Cardiac fibroblast (primary cell): Measurements from ENCODE around the gene GTF3C2.
A peak's percentile ranks its signal among the peaks of the same experiment; 100 is the strongest.

Source experiments
- DNase-seq, 2 donors: peaks; one replicate each; pipeline versions ENCODE4 v3.0.0 to v3.0.0-alpha.2; 2010; ENCODE audit warnings: low read depth in 2 of 2
- H3K4me3 ChIP-seq, 2 donors: replicated peaks in 1 of 2; 1 replicate in 1 of 2; 2 replicates in 1 of 2; pipeline ENCODE4 v1.5.1; 2011; ENCODE audit warnings: low read depth in 2 of 2, low read length in 2 of 2, mild to moderate bottlenecking in 2 of 2, moderate library complexity in 1 of 2
- TF ChIP-seq, protein P1 (sequence below): IDR thresholded peaks from one replicate; pipeline ENCODE4 v1.5.1; 2011; ENCODE audit warnings: low read depth, mild to moderate bottlenecking, low read length, inconsistent platforms

Gene GTF3C2

GRCh38 chr2:27282892-27283291, 73.7 kb downstream of the GTF3C2 start:
- H3K4me3 ChIP-seq: no peak overlapping the region
- no peak for DNase-seq
- TF ChIP-seq, protein P1, sequence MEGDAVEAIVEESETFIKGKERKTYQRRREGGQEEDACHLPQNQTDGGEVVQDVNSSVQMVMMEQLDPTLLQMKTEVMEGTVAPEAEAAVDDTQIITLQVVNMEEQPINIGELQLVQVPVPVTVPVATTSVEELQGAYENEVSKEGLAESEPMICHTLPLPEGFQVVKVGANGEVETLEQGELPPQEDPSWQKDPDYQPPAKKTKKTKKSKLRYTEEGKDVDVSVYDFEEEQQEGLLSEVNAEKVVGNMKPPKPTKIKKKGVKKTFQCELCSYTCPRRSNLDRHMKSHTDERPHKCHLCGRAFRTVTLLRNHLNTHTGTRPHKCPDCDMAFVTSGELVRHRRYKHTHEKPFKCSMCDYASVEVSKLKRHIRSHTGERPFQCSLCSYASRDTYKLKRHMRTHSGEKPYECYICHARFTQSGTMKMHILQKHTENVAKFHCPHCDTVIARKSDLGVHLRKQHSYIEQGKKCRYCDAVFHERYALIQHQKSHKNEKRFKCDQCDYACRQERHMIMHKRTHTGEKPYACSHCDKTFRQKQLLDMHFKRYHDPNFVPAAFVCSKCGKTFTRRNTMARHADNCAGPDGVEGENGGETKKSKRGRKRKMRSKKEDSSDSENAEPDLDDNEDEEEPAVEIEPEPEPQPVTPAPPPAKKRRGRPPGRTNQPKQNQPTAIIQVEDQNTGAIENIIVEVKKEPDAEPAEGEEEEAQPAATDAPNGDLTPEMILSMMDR: no peak

- no peak within 1 kb of the TSS for H3K4me3 ChIP-seq
- DNase-seq: peak in 1 of 2 donors; percentile 31
These were observed 74.6 kb downstream of the GTF3C2 start, which contains the start of gene TRIM54 for GRCh38 chr2:27281855-27282559. TRIM54 (plus strand) TSS chr2:27282429; CDS start chr2:27282732, 303 bp downstream.

GRCh38 chr2:27281442-27281841, 75.1 kb downstream of the GTF3C2 start:
- TF ChIP-seq, protein P1: no peak
- DNase-seq: no peak
- no peak overlapping the region for H3K4me3 ChIP-seq

More at GRCh38 chr2:27281855-27282559, 74.6 kb downstream of the GTF3C2 start, which contains the start of gene TRIM54:
- TF ChIP-seq, protein P1: no peak

DNA sequence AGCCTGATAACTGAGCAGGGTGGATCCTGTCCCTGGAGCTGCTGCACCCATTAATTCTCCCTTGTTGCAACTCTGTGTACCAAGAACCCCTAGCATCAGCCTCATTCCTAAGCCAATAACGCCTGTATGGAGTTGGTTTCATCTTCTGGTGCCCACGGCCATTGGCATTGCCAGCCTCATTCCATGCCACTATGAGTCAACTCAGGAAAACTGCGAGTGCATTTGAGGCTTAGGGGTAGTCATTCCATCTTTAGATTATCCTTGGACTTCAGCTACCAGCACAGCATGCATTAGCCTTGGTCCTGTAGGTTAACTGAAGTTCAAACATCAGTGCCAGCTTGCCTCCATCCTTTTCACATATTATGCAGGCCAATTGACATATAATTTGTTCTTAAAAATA, 75.7 kb downstream of the GTF3C2 start:
- TF ChIP-seq, protein P1: no peak
- no peak for DNase-seq
- H3K4me3 ChIP-seq: no peak overlapping the region

- DNase-seq: no peak
- TF ChIP-seq, protein P1: no peak
- no peak overlapping the region for H3K4me3 ChIP-seq
These were observed 78.6 kb downstream of the GTF3C2 start for GRCh38 chr2:27278010-27278409.
